Upper lobe of right lung (tissue), 1 donor: ENCODE data around the gene SPNS3. TPM values are rescaled to one million over a fixed set of nuclear protein-coding genes. Genes with fewer than 3 reads are reported as not detected.

Experiments
- ATAC-seq: fragments of 200-7000 bp; cut with Tn5 transposase; one replicate; pipeline ENCODE4 v1.9.1; 2020; ENCODE audit warnings: mild to moderate bottlenecking, moderate library complexity
- DNase-seq: peaks from one replicate; pipeline ENCODE4 v3.0.0-alpha.2; 2020
- H3K27ac ChIP-seq: fragments of 200-600 bp; one replicate; pipeline ENCODE4 v1.8.0; 2022
- H3K27me3 ChIP-seq: fragments of 200-600 bp; one replicate; pipeline ENCODE4 v1.8.0; 2022; ENCODE audit warnings: mild to moderate bottlenecking
- H3K36me3 ChIP-seq: fragments of 200-600 bp; one replicate; pipeline ENCODE4 v1.8.0; 2022
- H3K4me1 ChIP-seq: fragments of 200-600 bp; one replicate; pipeline ENCODE4 v1.8.0; 2022
- H3K4me3 ChIP-seq: fragments of 200-600 bp; one replicate; pipeline ENCODE4 v1.8.0; 2022; ENCODE audit warnings: mild to moderate bottlenecking
- H3K9me3 ChIP-seq: fragments of 200-600 bp; one replicate; pipeline ENCODE4 v1.8.0; 2022
- intact Hi-C: fragments of 100-400 bp; cut with DNase I; formaldehyde crosslinking; loops from one replicate; pipeline ENCODE4 v1.11.0; 2022
- total RNA-seq: library from RNA; stranded (reverse); fragmentation: NEBNext Ultra II Directional; extraction: Animal tissue kit (Norgen Biotek cat#: 25700); gene quantifications from one replicate; pipeline ENCODE4 v1.2.1, GENCODE V29; 2021
- TF ChIP-seq, protein P1 (sequence below): fragments of 200-600 bp; IDR thresholded peaks from one replicate; pipeline ENCODE4 v1.8.0; 2022; ENCODE audit warnings: antibody characterized with exemption
- donor health status: DM: no; HTN: yes; CAD: no; lungs with severe emphysema.

Gene SPNS3
- total RNA-seq, 1 donor from 2014 or later = 0.87 TPM

DNA sequence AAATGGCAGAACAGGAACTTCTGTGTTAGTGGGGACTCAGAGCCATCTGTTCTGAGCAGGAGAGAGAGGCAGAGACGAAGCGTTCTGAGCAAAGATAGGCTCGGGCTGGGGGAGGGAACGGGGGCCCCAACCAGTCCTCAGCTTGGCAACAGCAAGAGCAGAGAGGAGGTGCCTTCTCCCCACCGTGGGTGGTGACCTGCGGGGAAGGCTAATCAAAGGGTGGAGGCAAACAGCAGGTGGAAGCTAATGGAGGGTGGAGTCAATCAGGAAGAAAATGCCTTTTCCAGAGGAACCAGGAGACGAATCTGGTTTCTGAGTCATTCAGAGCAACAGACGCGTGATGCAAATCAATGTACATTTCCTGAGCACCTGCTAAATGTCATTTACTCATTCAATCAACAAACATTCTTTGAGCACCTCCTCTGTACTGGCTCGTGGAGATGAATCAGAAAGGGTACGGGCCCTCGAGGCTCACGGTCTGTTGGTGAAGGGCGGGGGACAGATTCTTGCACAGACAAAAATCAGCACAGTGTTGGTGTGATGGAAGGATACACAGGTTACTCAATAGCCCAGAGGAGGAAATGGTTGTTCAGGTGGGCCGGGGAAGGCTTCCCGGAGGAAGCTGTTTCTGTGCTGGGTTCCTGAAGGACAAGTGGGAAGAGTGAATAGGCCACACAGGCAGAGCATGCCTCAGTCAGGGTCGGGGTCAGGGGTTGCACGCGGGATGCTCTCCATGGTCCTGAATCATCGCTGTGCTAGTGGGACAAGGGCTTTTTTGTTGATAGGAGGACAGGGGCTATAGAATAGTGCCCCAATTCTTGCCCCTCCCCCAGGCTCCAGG lies 59.2 kb downstream of the SPNS3 start:
- Histone ChIP-seq H3K27me3 (no peaks in the 10 kb centered on the region), H3K36me3 (no peaks in the 10 kb centered on the region), H3K9me3 (no peaks in the 10 kb centered on the region), H3K4me1 (peaks cover 5% of the 10 kb centered on the region), H3K4me3 (no peak overlapping the region), H3K27ac (no peak overlapping the region)
- DNase-seq (no peak), ATAC-seq (peak; percentile 19)
- intact Hi-C loops = no loop called here
- TF ChIP-seq, protein P1, sequence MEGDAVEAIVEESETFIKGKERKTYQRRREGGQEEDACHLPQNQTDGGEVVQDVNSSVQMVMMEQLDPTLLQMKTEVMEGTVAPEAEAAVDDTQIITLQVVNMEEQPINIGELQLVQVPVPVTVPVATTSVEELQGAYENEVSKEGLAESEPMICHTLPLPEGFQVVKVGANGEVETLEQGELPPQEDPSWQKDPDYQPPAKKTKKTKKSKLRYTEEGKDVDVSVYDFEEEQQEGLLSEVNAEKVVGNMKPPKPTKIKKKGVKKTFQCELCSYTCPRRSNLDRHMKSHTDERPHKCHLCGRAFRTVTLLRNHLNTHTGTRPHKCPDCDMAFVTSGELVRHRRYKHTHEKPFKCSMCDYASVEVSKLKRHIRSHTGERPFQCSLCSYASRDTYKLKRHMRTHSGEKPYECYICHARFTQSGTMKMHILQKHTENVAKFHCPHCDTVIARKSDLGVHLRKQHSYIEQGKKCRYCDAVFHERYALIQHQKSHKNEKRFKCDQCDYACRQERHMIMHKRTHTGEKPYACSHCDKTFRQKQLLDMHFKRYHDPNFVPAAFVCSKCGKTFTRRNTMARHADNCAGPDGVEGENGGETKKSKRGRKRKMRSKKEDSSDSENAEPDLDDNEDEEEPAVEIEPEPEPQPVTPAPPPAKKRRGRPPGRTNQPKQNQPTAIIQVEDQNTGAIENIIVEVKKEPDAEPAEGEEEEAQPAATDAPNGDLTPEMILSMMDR = no peak

DNA sequence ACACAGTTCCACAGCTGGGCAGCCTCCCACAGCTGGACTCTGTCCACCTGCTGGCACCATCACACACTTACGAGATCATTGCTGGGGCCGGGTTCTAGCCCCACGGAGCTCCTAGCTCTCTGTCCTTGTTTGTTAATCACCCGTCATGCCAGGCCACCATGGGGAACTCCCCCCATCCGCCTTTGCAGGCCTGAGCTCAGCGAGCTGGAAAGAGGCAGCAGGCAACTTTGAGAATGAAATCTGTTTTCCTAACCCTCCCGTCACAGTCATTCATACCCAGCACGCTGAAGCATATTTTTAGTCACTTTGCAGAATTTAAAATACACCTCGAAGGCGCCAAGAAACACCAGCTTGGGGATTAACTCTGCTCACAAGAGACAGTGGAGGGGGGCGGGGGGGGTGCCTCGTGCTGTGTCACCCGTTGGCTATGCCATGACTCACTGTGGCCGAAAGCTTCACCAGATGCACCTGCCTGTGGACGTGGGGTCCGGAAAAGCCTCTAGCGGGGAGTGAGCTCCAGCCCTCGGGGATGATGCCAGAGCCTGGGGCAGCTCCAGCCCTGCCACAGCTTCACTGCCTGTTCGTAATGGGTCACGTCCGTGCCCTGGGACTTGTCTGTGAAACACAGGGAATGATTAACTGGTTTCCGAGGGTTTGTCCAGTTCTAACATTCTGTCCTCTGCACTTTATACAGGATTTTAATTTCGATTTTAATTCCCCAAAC lies 63.5 kb downstream of the SPNS3 start:
- H3K4me3 ChIP-seq = no peak overlapping the region
- no peak for DNase-seq
- intact Hi-C loops = no loop called here
- no peak overlapping the region for H3K27ac ChIP-seq
- H3K9me3 ChIP-seq = no peaks in the 10 kb centered on the region
- no peaks in the 10 kb centered on the region for H3K36me3 ChIP-seq
- peaks cover 18% of the 10 kb centered on the region for H3K4me1 ChIP-seq
- no peak for ATAC-seq
- TF ChIP-seq, protein P1 = no peak
- H3K27me3 ChIP-seq = peaks cover 16% of the 10 kb centered on the region

DNA sequence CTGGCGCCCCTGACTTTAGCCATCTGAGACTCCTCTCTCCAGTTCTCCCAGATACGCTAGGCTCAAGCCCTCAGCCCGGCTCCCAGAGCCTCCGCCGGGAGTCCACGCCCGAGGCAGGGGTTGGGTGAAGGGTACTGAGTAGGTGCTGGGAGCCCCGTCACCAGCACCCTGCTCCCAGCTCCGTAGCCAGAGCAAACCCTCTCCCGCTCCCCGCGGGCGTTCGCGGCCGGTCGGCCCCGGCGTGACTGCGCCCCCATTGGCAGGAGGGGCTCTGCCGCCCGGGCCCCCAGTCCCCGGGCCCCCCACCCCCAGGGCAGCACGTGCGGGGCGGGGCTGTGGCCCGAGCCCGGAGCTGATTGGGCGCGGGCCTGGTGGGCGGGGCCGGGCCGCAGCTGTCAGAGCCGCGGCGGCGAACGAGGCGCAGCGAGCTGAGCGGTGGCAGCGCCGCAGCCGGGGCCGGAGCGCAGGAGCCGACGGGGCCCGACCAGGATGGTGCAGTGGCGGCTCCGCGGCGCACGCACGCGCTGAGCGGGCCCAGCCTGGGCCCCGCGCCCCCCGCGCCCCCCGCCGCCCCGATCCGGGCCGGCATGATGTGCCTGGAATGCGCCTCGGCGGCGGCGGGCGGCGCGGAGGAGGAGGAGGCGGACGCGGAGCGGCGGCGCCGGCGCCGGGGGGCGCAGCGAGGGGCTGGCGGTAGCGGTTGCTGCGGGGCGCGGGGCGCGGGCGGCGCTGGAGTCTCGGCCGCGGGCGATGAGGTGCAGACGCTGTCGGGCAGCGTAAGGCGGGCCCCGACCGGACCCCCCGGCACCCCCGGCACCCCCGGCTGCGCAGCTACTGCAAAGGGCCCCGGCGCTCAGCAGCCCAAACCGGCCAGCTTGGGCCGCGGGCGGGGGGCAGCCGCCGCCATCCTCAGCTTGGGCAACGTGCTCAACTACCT lies 65.0 kb downstream of the SPNS3 start, which contains the start of gene SPNS2:
TSS of gene SPNS2 (plus strand) at position 421 of the 937 bp plus-strand sequence. CDS start at position 588, 167 bp downstream.
- intact Hi-C loops = no loop called here
- Histone ChIP-seq H3K27ac (peak within 1 kb of the TSS; percentile 31), H3K4me1 (peaks cover 30% of the 10 kb centered on the region)

GRCh38 chr17:4499431-4500190 lies 65.9 kb downstream of the SPNS3 start:
- peaks cover 39% of the 10 kb centered on the region for H3K4me1 ChIP-seq
- ATAC-seq = peak; percentile 45
- H3K36me3 ChIP-seq = no peaks in the 10 kb centered on the region
- peak overlapping the region; percentile 31 for H3K27ac ChIP-seq
- H3K4me3 ChIP-seq = peak overlapping the region; percentile 55
- intact Hi-C loops = no loop called here
- TF ChIP-seq, protein P1 = no peak
- no peaks in the 10 kb centered on the region for H3K9me3 ChIP-seq
- DNase-seq = no peak
- H3K27me3 ChIP-seq = peaks cover 27% of the 10 kb centered on the region

More for the DNA sequence above, 65.0 kb downstream of the SPNS3 start, which contains the start of gene SPNS2:
- peak; percentile 86 for DNase-seq
- peak within 1 kb of the TSS; percentile 55 for H3K4me3 ChIP-seq
- no peaks in the 10 kb centered on the region for H3K36me3 ChIP-seq
- TF ChIP-seq, protein P1 = no peak
- H3K27me3 ChIP-seq = peaks cover 27% of the 10 kb centered on the region
- no peaks in the 10 kb centered on the region for H3K9me3 ChIP-seq
- ATAC-seq = peak; percentile 90
